GM12873 (cell line): ENCODE data around the gene KIF5C.
A peak's percentile ranks its signal among the peaks of the same experiment; 100 is the strongest.

Experiments used
- TF ChIP-seq, protein P1 (sequence below): IDR thresholded peaks from 2 replicates; pipeline ENCODE4 v1.5.1; 2012; ENCODE audit warnings: low read depth, mild to moderate bottlenecking, moderate library complexity, low read length, control low read depth; ENCODE audit not compliant: insufficient read depth; ENCODE audit errors: missing control alignments

Gene KIF5C

DNA sequence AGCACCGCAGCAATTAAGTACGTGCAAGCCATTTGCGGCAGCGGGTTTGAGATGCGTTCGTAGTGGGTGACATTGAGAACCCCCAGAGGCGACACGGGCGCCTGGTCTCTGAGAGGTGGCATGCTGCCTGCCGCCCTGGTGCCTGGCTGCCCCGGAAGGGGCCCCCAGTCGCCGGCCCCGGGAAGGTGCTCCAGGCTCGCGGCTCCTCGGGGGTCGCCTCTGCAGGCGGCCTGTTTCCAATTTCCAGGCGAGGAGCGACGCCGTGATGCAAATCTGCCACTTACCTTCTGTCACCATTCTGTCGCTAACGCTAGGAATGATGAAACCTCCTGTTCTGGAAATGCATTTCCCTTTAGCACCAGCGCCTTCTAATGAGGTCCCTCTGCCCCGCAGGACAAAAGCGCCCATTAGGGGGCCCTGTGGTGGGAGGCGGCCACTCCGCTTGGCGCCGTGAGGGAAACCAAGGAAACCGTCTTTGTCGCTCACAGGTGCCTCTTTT, 13.0 kb downstream of the KIF5C start:
- TF ChIP-seq, protein P1, sequence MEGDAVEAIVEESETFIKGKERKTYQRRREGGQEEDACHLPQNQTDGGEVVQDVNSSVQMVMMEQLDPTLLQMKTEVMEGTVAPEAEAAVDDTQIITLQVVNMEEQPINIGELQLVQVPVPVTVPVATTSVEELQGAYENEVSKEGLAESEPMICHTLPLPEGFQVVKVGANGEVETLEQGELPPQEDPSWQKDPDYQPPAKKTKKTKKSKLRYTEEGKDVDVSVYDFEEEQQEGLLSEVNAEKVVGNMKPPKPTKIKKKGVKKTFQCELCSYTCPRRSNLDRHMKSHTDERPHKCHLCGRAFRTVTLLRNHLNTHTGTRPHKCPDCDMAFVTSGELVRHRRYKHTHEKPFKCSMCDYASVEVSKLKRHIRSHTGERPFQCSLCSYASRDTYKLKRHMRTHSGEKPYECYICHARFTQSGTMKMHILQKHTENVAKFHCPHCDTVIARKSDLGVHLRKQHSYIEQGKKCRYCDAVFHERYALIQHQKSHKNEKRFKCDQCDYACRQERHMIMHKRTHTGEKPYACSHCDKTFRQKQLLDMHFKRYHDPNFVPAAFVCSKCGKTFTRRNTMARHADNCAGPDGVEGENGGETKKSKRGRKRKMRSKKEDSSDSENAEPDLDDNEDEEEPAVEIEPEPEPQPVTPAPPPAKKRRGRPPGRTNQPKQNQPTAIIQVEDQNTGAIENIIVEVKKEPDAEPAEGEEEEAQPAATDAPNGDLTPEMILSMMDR = peak; percentile 15

DNA sequence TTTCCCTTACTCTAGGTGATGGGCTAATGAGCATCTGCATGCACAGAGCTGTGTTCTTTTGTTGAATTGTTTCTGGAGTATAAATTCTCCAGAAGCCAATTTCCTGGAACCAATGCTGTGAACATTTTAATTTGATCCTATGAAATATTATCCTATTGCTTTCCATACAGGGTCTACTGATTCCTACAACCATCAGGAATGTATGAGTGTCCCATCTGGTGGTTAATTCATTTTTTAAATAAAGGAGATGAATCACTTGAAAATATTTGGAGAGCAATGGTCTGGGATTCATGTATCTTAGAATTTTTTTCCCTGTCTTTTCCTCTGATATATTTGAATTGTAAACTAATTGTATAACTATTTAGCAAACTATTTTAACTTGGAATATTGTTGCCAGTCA, 14.0 kb downstream of the KIF5C start:
- TF ChIP-seq, protein P1 = no peak

- TF ChIP-seq, protein P1 = no peak
Measured at GRCh38 chr2:148893906-148894305, 18.9 kb downstream of the KIF5C start.

GRCh38 chr2:148896136-148896535, 21.1 kb downstream of the KIF5C start:
- TF ChIP-seq, protein P1 = no peak

DNA sequence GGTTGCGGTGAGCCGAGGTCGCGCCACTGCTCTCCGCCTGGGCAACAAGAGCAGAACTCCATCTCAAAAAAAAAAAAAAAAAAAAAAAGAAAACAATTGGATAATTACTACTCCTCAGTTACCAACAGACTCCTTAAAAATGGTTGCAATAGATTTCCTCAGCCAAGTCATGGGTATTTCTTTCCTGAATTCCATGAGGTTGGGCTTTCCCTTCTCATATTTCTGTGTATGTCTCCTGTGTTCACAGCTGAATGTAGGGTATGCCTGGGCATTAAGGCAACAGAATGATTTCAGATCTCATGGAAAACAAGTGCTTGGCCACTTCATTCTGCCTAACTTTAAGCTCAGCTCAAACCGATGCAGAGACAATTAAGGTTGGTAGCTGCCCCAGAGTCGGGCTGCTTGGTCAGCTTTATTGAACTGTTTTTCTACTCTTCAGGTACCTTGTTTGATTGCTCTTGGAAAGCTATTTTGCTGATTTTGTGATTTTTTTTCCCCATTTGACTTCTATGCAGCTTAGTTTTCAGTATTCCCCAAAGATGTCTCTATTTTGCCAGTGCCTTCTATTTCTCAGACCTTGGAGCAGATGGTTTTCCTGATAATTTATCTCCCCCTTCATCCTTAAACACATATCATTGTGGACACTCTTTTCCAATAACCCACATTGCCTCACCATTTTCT, 24.8 kb downstream of the KIF5C start:
- TF ChIP-seq, protein P1 = no peak

DNA sequence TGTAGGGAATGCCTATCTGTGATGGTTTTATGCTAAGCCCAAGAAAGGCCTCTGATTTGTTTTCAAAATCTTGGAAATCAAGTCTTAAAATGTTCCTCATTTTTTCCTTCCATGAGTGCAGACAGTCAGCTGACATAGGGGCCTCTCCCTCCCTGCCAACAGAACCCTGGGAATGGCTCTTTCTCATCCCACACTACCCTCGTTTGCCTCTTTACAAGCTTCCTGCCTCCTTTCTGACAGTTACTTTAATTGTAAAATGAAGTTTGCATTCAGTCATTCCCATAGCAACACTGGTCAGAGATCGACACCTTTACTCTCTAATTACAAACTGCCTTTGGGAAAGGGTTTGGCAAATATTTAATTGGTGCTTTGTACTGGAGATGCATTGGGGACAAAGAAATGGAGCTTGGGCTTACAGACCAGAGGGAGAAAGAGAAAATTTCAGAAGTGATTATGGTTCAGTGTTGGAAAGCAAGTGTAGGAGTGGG, 25.4 kb downstream of the KIF5C start:
- TF ChIP-seq, protein P1 = no peak

DNA sequence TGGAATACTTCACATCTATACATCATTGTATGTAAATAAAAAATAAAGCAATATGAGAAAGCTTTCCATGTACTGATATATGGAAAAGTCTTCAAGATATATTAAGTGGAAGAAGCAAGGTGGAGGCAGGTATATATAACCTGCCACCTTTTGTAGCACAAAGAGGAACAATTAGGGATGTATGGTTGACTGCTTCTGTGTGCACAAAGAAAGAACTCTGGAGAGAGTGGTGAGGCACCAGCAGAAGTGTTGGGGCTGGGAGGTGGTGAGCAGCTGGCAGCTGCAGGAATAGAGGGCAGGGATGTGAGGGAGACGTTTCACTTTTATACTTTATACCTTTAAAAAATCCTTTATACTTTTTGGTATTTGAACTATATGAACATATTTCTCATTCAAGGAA, 26.1 kb downstream of the KIF5C start:
- TF ChIP-seq, protein P1 = no peak
